OCI-LY3 (cell line): ENCODE measurements around the gene CAMSAP2.

Experiments used
- EZH2phosphoT487 ChIP-seq: fragments of 200-600 bp; shearing (Covaris generic); IDR thresholded peaks from 2 replicates; pipeline ENCODE4 v1.6.1; 2018; ENCODE audit warnings: antibody characterized with exemption, mixed run types, low read depth
- TF ChIP-seq, protein P1 (sequence below): fragments of 200-600, 300-600 bp; sonication (generic); IDR thresholded peaks from 2 replicates; pipeline ENCODE4 v1.5.1; 2014; ENCODE audit warnings: antibody characterized with exemption, low read length, low read depth

DNA sequence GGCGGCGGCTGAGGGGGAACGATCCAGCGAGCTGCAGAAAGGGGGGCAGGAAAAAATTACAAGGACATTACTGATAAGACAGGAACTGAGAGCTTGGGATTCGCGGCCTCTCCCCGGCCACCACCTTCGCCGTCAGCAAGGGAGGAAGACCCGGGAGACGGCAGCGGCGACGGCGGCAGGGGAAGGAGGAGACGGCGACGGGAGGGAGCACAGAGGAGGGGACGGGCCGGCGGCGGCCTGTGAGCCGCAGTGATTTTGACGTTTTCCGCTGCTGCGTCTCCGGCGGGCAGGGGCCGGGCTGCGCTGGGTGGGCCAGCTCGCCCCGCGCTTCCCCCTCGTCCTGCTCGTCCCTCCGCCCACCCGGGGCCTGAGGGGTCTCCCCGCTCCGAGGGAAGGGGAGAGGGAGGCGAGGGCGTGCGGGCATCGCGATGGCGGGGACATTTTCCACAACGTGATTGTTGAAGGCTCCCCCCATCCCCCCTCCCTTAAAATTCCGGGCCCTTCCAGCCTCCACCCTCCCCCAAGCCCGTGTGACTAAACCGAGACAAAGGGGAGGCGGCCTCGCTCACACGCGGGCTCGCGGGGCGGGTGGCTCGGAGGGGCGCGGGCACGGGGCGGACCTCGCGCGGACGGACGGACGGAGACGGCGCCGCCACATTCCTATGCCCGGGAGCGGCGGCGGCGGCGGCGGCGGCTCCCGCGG is 407 bp downstream of the CAMSAP2 start:
- TF ChIP-seq, protein P1, sequence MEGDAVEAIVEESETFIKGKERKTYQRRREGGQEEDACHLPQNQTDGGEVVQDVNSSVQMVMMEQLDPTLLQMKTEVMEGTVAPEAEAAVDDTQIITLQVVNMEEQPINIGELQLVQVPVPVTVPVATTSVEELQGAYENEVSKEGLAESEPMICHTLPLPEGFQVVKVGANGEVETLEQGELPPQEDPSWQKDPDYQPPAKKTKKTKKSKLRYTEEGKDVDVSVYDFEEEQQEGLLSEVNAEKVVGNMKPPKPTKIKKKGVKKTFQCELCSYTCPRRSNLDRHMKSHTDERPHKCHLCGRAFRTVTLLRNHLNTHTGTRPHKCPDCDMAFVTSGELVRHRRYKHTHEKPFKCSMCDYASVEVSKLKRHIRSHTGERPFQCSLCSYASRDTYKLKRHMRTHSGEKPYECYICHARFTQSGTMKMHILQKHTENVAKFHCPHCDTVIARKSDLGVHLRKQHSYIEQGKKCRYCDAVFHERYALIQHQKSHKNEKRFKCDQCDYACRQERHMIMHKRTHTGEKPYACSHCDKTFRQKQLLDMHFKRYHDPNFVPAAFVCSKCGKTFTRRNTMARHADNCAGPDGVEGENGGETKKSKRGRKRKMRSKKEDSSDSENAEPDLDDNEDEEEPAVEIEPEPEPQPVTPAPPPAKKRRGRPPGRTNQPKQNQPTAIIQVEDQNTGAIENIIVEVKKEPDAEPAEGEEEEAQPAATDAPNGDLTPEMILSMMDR, result no peak
- no peak for TF ChIP-seq EZH2phosphoT487
